ENCODE data around the gene PTPRN2.
A peak's percentile ranks its signal among the peaks of the same experiment; 100 is the strongest.

The PTPRN2 gene

GRCh38 chr7:157558875-157559595 is 1028.6 kb downstream of the PTPRN2 start:
- no peak for DNase-seq

- no peak for DNase-seq
Measured at GRCh38 chr7:157558516-157558874, 1029.1 kb downstream of the PTPRN2 start.

DNA sequence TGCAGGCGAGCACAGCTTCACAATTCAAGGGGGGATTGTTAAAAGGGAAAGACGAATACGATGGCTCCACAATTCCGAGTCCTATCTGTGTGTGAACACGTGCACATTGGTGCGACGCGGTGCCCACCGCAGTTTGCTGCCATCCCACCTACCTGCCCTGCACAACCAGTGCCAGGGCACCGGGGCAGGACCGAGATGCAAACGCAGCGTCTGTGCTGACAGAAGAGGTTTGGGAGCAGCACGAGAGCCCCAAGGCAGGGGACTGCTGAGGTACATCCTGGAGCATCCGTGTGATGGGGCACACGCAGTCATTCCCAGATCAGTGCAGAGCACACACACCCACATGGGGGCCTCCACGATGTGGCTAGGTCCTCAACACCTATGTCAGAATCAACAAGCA is 1029.6 kb downstream of the PTPRN2 start:
- no peak for DNase-seq

DNA sequence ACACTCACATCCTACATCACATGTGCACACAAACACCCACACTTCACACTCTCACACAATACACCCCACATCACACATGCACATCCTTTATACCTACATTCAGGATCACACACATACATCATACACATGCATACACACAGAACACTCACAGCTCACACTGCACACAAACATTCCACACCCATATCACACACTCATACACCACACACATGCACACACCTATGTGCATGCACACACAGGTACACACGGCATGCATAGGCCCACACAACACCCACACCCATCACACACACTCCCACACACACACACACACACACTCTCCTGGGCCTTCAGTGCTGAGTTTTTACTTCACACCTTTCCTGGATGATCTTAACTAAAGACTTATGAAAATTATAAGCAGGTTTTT is 1030.4 kb downstream of the PTPRN2 start:
- no peak for DNase-seq

DNA sequence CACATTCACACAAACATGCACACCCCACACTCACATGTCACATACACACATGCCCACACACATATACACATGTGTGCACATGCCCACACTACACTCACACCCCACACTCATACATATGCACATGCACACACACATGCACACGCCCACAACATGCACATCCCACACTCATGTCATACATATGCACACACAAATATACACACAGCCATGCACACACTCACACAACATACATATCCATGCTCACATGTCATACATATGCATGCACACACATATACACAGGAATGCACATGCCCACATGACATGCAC is 1031.0 kb downstream of the PTPRN2 start:
- DNase-seq = no peak

- DNase-seq = no peak
Measured at GRCh38 chr7:157555944-157556641, 1031.5 kb downstream of the PTPRN2 start.

- no peak for DNase-seq
Measured at GRCh38 chr7:157555313-157555712, 1032.3 kb downstream of the PTPRN2 start.

DNA sequence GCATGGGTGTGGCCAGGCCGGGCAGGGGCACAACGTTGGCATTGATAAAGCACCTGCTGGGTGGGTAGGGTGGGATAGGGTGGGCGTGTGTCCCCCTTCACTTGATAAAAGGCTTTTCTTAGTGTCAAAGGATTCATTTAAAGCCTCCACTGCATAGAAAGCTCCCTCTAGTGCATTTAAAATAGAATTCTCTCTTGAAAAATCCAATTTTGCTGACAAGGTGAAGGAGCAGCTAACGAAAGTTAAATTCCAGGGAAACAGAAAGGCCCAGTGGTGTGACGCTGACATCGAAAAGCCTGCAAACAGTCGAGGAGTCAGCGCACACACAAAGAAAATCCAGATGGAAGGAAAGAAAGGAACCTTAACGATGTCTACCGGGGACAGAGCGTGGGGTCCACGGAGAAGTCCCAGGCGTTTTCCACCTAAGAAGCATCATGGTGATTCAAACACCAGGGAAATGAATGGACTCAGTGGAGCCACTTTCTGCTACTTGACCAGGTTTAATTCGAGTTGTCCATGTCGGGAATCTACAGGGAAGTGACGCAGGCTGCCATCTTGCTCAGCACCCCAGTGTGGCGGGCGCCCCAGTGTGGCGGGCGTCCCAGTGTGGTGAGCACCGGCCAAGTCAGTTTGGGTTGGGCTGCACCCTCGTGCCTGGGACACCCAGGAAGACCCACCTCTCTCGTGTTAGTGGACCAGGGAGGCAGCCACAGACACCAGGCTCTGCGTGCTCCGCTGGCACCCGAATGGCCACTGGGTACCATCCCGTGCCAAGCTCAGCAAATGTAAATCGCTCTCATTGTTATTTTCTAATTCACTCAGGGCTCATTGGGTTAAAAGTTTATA is 1033.0 kb downstream of the PTPRN2 start:
- no peak for DNase-seq

GRCh38 chr7:157553256-157553655 is 1034.4 kb downstream of the PTPRN2 start:
- DNase-seq = no peak

DNA sequence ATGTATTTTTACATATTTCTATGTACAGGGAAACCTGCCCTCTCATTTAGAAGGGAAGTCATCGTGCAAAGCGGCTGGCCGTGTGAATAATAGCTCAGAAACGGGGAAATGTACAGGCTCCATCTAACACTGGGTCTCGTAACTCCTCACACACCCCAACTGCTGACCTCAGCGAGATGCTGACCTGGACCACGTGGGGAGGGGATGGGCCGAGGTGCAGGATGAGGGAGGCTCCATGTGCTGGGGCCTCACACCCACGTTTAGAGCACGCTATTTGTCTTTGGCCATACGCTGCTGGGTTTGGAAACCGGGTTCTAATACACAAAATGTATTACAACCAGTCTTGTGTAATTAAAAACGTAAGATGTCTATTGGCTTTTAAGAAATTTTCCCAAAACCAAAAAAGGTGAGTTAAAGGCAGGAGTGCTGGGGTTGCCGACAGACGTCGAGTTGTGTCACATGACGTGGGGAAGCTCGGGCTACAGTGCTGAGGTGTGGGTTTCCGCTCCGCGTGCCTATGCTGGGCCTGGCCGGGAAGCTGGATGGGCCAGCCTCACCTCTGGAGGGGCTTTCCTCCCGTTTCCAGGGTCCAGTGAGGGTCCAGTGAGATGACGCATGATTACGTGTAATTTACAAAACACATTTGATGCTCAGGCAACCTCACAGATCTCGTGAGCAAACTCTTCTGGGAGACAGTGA is 1035.2 kb downstream of the PTPRN2 start:
- DNase-seq = no peak

DNA sequence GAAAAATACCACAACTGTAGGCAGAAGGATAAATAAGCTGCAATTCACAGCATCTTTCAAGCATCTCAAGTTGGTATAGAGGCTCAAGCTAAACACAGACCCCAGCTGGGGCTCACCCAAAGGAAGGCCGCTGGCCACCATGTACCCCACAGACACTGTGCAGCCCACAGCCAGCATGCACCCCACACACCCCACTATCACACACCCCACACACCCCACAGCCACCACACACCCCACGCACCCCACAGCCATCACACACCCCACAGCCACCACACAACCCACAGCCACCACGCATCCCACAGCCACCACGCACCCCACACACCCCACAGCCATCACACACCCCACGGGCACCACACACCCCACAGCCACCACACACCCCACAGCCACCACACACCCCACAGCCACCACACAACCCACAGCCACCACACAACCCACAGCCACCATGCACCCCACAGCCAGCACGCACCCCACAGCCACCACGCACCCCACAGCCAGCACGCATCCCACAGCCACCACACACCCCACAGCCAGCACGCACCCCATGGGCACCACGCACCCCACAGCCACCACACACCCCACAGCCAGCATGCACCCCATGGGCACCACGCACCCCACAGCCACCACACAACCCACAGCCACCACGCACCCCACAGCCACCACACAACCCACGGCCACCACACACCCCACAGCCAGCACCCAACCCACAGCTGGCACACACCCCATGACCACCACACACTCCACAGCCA is 1036.1 kb downstream of the PTPRN2 start:
- DNase-seq = no peak

GRCh38 chr7:157550300-157551275 is 1037.0 kb downstream of the PTPRN2 start:
- DNase-seq = no peak

DNA sequence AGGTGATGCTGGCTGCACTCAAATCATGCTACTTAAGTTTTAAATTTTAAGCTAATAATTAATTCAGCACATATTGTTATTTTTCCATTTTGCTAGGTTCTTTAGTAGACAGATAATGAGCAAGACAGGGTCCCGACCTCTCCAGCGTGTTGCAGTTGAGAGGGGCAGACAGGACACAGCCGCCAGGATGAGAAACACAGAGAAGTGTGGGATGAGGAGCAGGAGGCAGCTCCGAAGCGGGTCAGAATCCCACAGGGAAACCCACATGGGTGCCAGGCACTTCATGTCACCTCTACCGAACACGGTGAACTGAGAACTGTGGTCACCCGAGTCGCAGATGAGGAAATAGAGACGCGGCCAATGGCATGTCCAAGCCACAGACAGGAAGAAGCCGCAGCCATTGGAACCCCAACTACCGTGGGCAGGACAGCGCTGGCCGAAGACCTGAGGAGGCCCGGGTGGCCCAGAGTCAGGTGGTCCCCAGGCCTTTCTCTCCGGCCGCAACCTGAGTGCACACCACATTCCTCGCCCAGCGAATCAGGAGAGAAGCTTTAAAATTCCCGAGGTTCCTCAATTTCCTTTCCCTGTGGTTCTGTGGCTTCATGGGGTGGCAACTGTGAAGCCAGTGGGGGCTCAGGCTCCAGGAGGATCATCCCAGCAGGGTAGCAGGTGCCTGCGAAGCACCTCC is 1037.9 kb downstream of the PTPRN2 start:
- DNase-seq = no peak

- peak; percentile 63 to 90 for DNase-seq
Measured at GRCh38 chr7:157548691-157549303, 1038.8 kb downstream of the PTPRN2 start.

DNA sequence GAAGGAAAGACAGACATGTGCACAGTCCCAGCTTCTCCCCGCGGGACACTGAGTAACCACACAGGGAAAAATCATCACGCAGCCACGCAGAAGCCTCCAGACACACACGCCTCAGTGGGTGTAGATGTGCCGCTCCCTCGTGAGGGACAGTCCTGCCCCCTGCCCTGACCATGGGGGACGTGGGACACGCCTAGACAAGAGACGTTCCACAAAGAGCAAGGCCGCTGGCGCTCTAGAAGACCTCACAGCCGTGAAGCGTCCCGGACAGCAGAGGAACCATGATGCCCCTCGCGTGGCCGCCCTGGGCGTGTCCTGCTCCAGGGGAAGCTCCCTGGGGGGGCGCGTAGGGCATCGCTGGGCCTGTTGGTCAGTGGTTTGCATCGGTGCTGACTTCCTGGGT is 1040.0 kb downstream of the PTPRN2 start:
- no peak for DNase-seq

DNA sequence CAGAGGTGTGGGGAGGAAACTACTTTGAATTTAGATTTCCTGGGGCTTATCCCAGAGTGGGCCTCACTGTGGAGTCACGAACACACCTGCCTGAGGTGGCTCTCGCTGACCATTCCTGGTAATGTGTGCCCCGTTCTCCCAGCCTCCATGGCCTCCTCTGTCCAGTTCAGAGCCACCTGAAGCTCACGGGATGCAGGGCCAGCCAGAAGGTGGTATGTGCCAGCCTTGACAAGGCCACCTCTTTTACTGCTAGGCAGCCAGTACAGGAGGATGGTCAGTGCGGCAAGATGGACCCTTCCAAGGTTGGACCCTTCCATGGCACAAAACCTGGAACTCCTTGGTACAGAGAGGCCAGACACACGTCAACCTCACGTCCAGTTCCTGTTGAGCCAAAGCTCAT is 1040.5 kb downstream of the PTPRN2 start:
- DNase-seq = no peak

DNA sequence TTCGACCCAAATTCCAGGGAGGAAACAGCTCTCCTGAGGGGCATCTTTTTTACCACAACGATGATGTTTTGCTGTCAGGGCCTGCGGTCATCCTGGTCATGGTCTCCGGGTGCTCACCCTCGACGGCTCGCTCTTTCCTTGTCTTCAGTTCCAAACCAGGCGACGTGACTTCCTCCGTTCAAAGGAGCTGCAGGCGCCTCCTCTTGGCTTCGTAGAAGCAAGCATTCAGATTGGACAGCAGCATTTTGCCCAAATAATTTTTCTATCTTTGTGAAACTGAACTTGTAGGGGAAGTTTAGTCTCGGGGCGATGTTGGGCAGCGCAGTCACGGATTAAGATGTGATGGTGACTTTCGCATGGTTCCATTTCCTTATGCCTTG is 1042.0 kb downstream of the PTPRN2 start:
- no peak for DNase-seq

DNA sequence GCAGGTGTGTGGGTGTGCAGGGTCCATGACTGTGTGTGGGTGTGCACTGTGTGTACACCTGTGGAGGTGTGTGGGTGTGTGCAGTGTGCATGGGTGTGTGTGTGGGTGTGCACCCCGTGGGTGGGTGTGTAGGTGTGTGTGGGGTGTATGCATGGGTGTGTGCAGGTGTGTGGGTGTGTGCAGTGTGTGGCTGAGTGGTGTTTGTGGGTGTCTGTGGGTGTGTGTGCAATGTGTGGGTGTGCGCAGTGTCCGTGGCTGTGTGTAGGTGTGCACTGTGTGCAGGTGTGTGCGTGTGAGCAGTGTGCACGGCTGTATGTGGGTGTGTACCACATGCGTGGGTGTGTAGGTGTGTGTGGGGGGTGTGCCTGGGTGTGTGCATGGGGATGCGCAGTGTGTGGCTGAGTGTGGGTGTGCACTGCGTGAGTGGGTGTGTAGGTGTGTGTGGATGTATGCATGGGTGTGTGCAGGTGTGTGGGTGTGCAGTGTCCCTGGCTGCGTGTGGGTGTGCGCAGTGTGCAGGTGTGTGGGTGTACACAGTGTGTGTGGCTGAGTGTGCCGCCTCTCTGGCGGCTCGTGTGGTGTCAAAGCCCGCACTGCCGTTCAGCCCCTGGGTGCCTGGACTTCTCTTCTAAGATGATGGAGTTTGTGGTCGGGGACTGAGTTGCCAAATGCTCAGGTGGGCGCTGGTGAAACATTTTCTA is 1042.5 kb downstream of the PTPRN2 start:
- DNase-seq = no peak

- DNase-seq = no peak
Measured at GRCh38 chr7:157544226-157544625, 1043.4 kb downstream of the PTPRN2 start.

DNA sequence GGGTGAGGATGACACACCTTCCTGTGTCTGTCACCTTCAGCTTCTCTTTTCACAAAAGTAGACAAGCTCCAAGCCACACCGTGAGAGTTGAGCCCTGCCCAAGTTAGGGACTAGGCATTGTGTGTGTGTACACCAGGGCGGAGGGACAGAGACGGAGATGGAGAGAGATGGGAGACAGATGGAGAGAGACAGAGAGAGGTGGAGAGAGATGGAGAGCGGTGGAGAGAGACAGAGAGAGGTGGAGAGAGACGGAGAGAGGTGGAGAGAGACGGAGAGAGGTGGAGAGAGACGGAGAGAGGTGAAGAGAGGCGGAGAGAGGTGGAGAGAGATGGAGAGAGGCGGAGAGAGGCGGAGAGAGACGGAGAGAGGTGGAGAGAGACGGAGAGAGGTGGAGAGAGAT is 1043.8 kb downstream of the PTPRN2 start:
- no peak for DNase-seq

All from NCI-H524 (cell line).